Suppressor macrophage treated with lipopolysaccharide for 4 hours (primary cell): Measurements from ENCODE around the gene SLC22A16.
"Not testable (repeated sequence)": the region's sequence is repeated elsewhere in the genome, so short reads cannot be mapped to it uniquely, and the experiment has no call there.

Experiments
- DNase-seq: peaks from one replicate; pipeline ENCODE4 v3.0.0-alpha.2; 2020

SLC22A16 gene

GRCh38 chr6:110476046-110476849 lies at the start of gene SLC22A16:
TSS of gene SLC22A16 (minus strand) at chr6:110476613. CDS start at chr6:110476574, 39 bp downstream.
- DNase-seq = no peak

- DNase-seq = no peak
These were observed 48.6 kb upstream of the SLC22A16 start for GRCh38 chr6:110525001-110525400.

- no peak for DNase-seq
These were observed 47.9 kb upstream of the SLC22A16 start for GRCh38 chr6:110524305-110524704.

- DNase-seq = no peak
These were observed 47.1 kb upstream of the SLC22A16 start for GRCh38 chr6:110523451-110524021.

- no peak for DNase-seq
These were observed 46.0 kb upstream of the SLC22A16 start for GRCh38 chr6:110522427-110522826.

- DNase-seq = no peak
These were observed 44.7 kb upstream of the SLC22A16 start for GRCh38 chr6:110520992-110521543.

- DNase-seq = no peak
These were observed 44.0 kb upstream of the SLC22A16 start for GRCh38 chr6:110520209-110520965.

GRCh38 chr6:110517601-110518281 lies 41.3 kb upstream of the SLC22A16 start:
- no peak for DNase-seq

GRCh38 chr6:110517034-110517433 lies 40.6 kb upstream of the SLC22A16 start:
- DNase-seq = no peak

- no peak for DNase-seq
These were observed 38.4 kb upstream of the SLC22A16 start for GRCh38 chr6:110514818-110515217.

- DNase-seq = peak; percentile 62
These were observed 36.6 kb upstream of the SLC22A16 start for GRCh38 chr6:110512991-110513390.

- not testable (repeated sequence) for DNase-seq
These were observed 36.1 kb upstream of the SLC22A16 start for GRCh38 chr6:110512549-110512948.

- DNase-seq = no peak
These were observed 35.0 kb upstream of the SLC22A16 start for GRCh38 chr6:110511401-110511800.

- DNase-seq = peak; percentile 71
These were observed 33.3 kb upstream of the SLC22A16 start for GRCh38 chr6:110509617-110510241.

- DNase-seq = not testable (repeated sequence)
These were observed 28.5 kb upstream of the SLC22A16 start for GRCh38 chr6:110504891-110505290.

GRCh38 chr6:110495949-110496348 lies 19.5 kb upstream of the SLC22A16 start:
- DNase-seq = peak; percentile 66

GRCh38 chr6:110493253-110493800 lies 16.9 kb upstream of the SLC22A16 start:
- no peak for DNase-seq

GRCh38 chr6:110492584-110492983 lies 16.2 kb upstream of the SLC22A16 start:
- DNase-seq = peak; percentile 56

GRCh38 chr6:110491644-110492317 lies 15.4 kb upstream of the SLC22A16 start:
- DNase-seq = peak; percentile 43

GRCh38 chr6:110491299-110491643 lies 14.9 kb upstream of the SLC22A16 start:
- DNase-seq = no peak

GRCh38 chr6:110490110-110490509 lies 13.7 kb upstream of the SLC22A16 start:
- DNase-seq = no peak
